Smooth muscle cell (in vitro differentiated cells): ENCODE results near the gene DIRAS3. TPM values are rescaled to one million over a fixed set of nuclear protein-coding genes. Genes with fewer than 3 reads are reported as not detected.
A peak's percentile ranks its signal among the peaks of the same experiment; 100 is the strongest.

Experiments
- DNase-seq: peaks from one replicate; lab custom pipeline; 2025; ENCODE audit not compliant: unreplicated experiment; lab: John Stamatoyannopoulos, UW
- H2AFZ ChIP-seq: fragments of 200-600 bp; sonication (generic); 2 replicates; pipeline ENCODE4 v1.6.0; 2016; ENCODE audit warnings: antibody characterized with exemption, low read depth, mild to moderate bottlenecking
- H3F3A ChIP-seq: fragments of 200-600 bp; sonication (generic); 2 replicates; pipeline ENCODE4 v1.6.0; 2017; ENCODE audit warnings: antibody characterized with exemption, low read depth
- H3K27ac ChIP-seq: fragments of 200-600 bp; sonication (generic); 2 replicates; pipeline ENCODE4 v1.5.1; 2016; ENCODE audit warnings: low read depth, mild to moderate bottlenecking
- H3K27me3 ChIP-seq: fragments of 200-600 bp; sonication (generic); 2 replicates; pipeline ENCODE4 v1.6.1; 2016; ENCODE audit warnings: low read depth, mild to moderate bottlenecking
- H3K36me3 ChIP-seq: fragments of 200-600 bp; sonication (generic); 2 replicates; pipeline ENCODE4 v1.5.1; 2016; ENCODE audit warnings: low read depth
- H3K4me1 ChIP-seq: fragments of 200-600 bp; sonication (generic); 2 replicates; pipeline ENCODE4 v1.5.1; 2016; ENCODE audit warnings: low read depth
- H3K4me2 ChIP-seq: fragments of 200-600 bp; sonication (generic); 2 replicates; pipeline ENCODE4 v1.6.0; 2016; ENCODE audit warnings: mild to moderate bottlenecking
- H3K4me3 ChIP-seq: fragments of 200-600 bp; sonication (generic); 2 replicates; pipeline ENCODE4 v1.5.1; 2016; ENCODE audit warnings: mild to moderate bottlenecking
- H3K79me2 ChIP-seq: fragments of 200-600 bp; sonication (generic); 2 replicates; pipeline ENCODE4 v1.6.0; 2016; ENCODE audit warnings: low read depth, mild to moderate bottlenecking
- H3K9ac ChIP-seq: fragments of 200-600 bp; sonication (generic); 2 replicates; pipeline ENCODE4 v1.6.0; 2016; ENCODE audit warnings: low read depth
- H3K9me3 ChIP-seq: fragments of 200-600 bp; sonication (generic); replicated peaks from 2 replicates; pipeline ENCODE4 v1.5.1; 2016; ENCODE audit warnings: low read depth
- H4K20me1 ChIP-seq: fragments of 200-600 bp; sonication (generic); 2 replicates; pipeline ENCODE4 v1.6.0; 2016; ENCODE audit warnings: low read depth
- CTCF ChIP-seq: fragments of 200-600 bp; sonication (generic); IDR thresholded peaks from 2 replicates; pipeline ENCODE4 v1.5.1; 2017; ENCODE audit warnings: borderline replicate concordance, mild to moderate bottlenecking, antibody characterized with exemption; ENCODE audit not compliant: insufficient read depth, poor library complexity, severe bottlenecking
- WGBS: methylation state at CpG from one replicate; pipeline ENCODE4 v1.1.7; 2016; ENCODE audit warnings: low lambda C conversion rate; 5-methylcytosine and 5-hydroxymethylcytosine counted together
- polyA plus RNA-seq: library from polyadenylated mRNA; unstranded; fragments of >200 nt; fragmentation: Nextera tagmentation; extraction: Ambion mirVana; gene quantifications from 2 replicates; pipeline ENCODE4 v1.2.1, GENCODE V29; 2016
- total RNA-seq: library from RNA; depleted of rRNA; stranded (reverse); fragments of >200 nt; gene quantifications from 2 replicates; pipeline ENCODE4 v1.2.3, GENCODE V29; 2014

DIRAS3 gene
- total and polyA plus RNA-seq, 2 experiments from 2014 or later: 1.1 to 6.0 TPM

- DNase-seq: no peak
- H4K20me1 ChIP-seq: no peaks in the 10 kb centered on the region
Measured at GRCh38 chr1:68057050-68057449, 6.6 kb upstream of the DIRAS3 start.

GRCh38 chr1:68051475-68051874 is 1.0 kb upstream of the DIRAS3 start:
- Histone ChIP-seq H3K27me3 (no peaks in the 10 kb centered on the region), H3K4me1 (no peaks in the 10 kb centered on the region), H3K79me2 (no peaks in the 10 kb centered on the region), H3K4me3 (peak overlapping the region; percentile 52), H3K9me3 (no peaks in the 10 kb centered on the region), H3K36me3 (no peaks in the 10 kb centered on the region), H3F3A (no peaks in the 10 kb centered on the region), H2AFZ (peak overlapping the region; percentile 35), H4K20me1 (no peaks in the 10 kb centered on the region), H3K9ac (no peak overlapping the region), H3K27ac (no peak overlapping the region), H3K4me2 (peak overlapping the region; percentile 83)
- WGBS: 62% methylated on average over 27 of the region's 28 CpGs
- TF ChIP-seq CTCF: peak; percentile 33
- peak; percentile 12 for DNase-seq

More at GRCh38 chr1:68057050-68057449, 6.6 kb upstream of the DIRAS3 start:
- Histone ChIP-seq H3K36me3 (no peaks in the 10 kb centered on the region), H3K4me2 (no peak overlapping the region), H3K9ac (no peak overlapping the region), H3K4me1 (no peaks in the 10 kb centered on the region), H3F3A (no peaks in the 10 kb centered on the region), H2AFZ (no peak overlapping the region), H3K27me3 (no peaks in the 10 kb centered on the region), H3K4me3 (no peak overlapping the region), H3K9me3 (no peaks in the 10 kb centered on the region), H3K79me2 (no peaks in the 10 kb centered on the region), H3K27ac (no peak overlapping the region)
- WGBS: 95% methylated on average over 3 of the region's 3 CpGs
- TF ChIP-seq CTCF: no peak

- no peaks in the 10 kb centered on the region for H3K4me1 ChIP-seq
- no peaks in the 10 kb centered on the region for H3K27me3 ChIP-seq
- no peak overlapping the region for H2AFZ ChIP-seq
- H3K79me2 ChIP-seq: no peaks in the 10 kb centered on the region
- DNase-seq: no peak
- no peaks in the 10 kb centered on the region for H3F3A ChIP-seq
- no peak overlapping the region for H3K4me3 ChIP-seq
- H3K27ac ChIP-seq: no peak overlapping the region
- no peaks in the 10 kb centered on the region for H3K9me3 ChIP-seq
- no peak overlapping the region for H3K4me2 ChIP-seq
- H3K9ac ChIP-seq: no peak overlapping the region
- no peaks in the 10 kb centered on the region for H3K36me3 ChIP-seq
- no peak for TF ChIP-seq CTCF
- H4K20me1 ChIP-seq: no peaks in the 10 kb centered on the region
- 87% methylated on average over 3 of the region's 3 CpGs for WGBS
Measured at GRCh38 chr1:68047659-68048026, 2.8 kb downstream of the DIRAS3 start.

GRCh38 chr1:68046885-68047658 is 3.4 kb downstream of the DIRAS3 start:
- no peak overlapping the region for H3K4me3 ChIP-seq
- H2AFZ ChIP-seq: no peak overlapping the region
- H3K4me1 ChIP-seq: no peaks in the 10 kb centered on the region
- no peak overlapping the region for H3K4me2 ChIP-seq
- H3K27me3 ChIP-seq: no peaks in the 10 kb centered on the region
- H4K20me1 ChIP-seq: no peaks in the 10 kb centered on the region
- no peak overlapping the region for H3K27ac ChIP-seq
- no peak overlapping the region for H3K9ac ChIP-seq
- H3K79me2 ChIP-seq: no peaks in the 10 kb centered on the region
- no peaks in the 10 kb centered on the region for H3F3A ChIP-seq
- no peaks in the 10 kb centered on the region for H3K9me3 ChIP-seq
- H3K36me3 ChIP-seq: no peaks in the 10 kb centered on the region
- DNase-seq: no peak
- TF ChIP-seq CTCF: no peak
- 96% methylated on average over 34 of the region's 34 CpGs for WGBS
